Stimulated activated CD4-positive, alpha-beta T cell treated with anti-CD3 and anti-CD28 coated beads, Interleukin-1b, Interleukin-23, amount 100 ng/mL, for 24 hours (primary cell): Measurements from ENCODE around the gene POLG2.
"Not testable (repeated sequence)": the region's sequence is repeated elsewhere in the genome, so short reads cannot be mapped to it uniquely, and the experiment has no call there.

Experiments used
- DNase-seq, 4 experiments: peaks; one replicate each; pipeline ENCODE4 v3.0.0-alpha.2; 2020; ENCODE audit warnings: low read depth in 4 of 4, low spot score in 1 of 4

Gene POLG2

GRCh38 chr17:64443086-64443760, 53.6 kb downstream of the POLG2 start:
- DNase-seq = no peak

DNA sequence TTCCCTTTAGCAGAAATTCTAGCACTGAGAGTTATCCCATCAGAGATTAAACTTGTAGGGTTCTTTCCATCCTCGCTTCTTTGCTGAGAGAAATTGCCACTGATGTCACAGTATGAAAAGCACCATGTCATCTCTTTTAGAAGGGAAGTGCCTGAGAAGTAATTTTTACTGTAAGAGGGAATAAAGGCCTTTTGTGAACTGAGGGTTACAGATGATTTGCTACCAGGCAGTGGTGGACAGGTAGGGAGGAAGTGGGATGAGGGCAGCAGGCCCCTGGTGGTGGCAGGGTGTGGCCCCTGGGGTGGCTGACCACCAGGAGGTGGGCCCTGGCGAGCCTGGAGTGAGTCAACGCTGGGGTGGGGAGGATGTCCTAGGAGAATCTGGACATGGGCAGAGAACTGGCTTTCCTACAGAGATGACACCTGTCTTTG, 54.3 kb downstream of the POLG2 start:
- DNase-seq = no peak

DNA sequence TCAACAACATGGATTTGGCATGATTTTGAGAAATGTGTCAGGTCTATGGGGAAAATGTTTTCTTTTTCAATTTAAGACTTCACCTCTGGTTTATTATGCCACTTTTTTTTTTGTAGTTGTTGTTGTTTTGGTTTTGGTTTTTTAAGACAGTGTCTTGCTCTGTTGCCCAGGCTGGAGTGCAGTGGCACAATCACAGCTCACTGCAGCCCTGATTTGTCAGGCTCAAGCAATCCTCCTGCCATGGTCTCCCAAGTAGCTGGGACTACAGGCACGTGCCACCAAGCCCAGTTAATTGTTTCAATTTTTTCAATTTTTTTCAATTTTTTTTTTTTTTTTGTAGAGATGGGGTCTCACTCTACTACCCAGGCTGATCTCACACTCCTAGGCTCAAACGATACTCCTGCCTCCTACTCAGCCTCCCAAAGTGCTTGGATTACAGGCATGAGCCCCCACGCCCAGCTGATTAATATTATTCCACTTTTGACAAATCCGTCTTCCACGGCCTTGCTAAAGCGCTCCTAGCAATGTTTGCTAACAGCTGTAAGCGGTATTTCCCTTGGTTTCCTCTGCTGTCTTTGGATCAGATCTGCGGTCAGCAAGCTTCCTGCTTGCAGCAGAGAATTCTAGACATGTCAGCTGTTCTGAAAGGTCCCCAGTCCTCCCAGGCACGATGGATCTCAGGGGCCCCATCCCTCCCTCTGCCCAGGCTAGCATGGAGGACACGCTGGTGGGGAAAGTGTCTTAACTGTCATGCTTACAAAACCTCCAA, 54.9 kb downstream of the POLG2 start:
- DNase-seq = no peak

DNA sequence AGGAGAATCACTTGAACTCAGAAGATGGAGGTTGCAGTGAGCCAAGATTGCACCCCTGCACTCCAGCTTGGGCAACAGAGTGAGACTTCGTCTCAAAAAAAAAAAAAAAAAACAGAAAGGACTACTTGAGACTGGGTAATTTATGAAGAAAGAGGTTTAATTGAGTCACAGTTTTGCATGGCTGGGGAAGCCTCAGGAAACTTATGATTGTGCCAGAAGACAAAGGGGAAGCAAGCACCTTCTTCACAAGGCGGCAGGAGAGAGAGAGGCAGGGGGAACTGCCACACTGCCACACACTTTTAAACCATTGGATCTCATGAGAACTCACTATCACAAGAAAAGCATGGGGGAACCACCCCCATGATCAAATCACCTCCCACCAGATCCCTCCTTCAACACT, 56.9 kb downstream of the POLG2 start:
- DNase-seq = no peak

DNA sequence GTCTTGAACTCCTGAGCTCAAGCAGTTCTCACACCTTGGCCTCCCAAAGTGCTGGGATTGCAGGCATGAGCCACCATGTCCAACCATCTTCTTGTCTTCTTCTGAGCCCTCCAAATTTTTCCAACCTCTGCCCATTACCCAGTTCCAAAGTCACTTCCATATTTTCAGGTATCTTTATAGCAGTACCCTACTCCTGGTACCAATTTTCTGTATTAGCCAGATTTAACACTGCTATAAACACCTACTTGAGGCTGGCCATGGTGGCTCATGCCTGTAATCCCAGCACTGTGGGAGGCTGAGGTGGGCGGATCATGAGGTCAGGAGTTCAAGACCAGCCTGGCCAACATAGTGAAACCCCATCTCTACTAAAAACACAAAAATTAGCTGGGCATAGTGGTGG, 57.3 kb downstream of the POLG2 start:
- DNase-seq = not testable (repeated sequence)

DNA sequence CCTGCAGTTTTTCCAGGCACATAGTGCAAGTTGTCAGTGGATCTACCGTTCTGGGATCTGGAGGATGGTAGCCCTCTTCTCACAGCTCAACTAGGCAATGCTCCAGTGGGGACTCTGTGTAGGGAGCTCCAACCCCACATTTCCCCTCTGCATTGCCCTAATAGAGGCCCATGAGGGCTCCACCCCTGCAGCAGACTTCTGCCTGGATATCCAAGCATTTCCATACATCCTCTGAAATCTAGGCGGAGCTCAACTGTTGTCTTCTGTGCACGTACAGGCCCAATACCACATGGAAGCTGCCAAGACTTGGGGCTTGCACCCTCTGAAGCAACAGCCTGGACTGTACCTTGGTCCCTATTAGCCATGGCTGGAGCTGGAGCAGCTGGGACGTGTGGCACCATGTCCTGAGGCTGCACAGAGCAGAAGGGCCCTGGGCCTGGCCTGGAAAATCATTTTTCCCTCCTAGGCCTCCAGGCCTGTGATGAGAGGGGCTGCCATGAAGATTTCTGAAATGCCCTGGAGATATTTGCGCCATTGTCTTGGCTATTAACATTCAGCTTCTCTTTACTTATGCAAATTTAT, 58.8 kb downstream of the POLG2 start:
- no peak for DNase-seq

DNA sequence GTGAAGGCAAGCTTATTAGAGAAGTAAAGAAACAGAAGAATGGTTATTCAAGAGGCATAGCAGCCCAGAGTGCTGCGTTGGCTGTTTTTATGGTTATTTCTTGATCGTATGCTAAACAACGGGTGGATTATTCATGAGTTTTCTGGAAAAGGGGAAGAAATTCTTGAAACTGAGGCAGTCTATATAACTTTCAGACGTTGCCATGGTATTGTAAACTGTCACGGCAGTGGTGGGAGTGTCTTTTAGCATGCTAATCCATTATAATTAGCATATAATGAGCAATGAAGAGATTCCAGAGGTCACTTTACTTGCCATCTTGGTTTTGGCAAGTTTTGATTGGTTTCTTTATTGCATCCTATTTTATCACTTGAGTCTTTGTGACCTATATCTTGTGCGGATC, 65.3 kb downstream of the POLG2 start:
- no peak for DNase-seq

DNA sequence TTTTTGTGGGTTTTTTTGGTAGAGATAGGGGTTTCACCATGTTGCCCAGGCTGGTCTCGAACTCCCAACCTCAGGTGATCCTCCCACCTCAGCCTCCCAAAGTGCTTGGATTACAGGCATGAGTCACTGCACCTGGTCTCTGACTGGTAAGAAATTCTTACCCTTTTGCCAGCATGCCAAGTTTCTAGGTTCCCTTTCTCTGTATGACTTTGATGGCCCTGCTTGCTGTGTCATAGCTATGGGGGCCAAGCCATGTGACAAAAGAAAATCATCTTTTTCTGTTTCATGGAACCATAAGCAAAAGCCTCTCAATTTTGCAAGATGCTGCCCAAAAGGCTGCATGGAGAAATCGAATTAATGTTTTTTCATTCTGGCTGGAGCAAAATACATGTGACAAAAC, 66.8 kb downstream of the POLG2 start:
- DNase-seq = not testable (repeated sequence)

- DNase-seq = no peak
Observed at GRCh38 chr17:64428406-64428805, 68.4 kb downstream of the POLG2 start.
